GM20000 (cell line): ENCODE measurements around the gene EHD4.

Experiments
- DNase-seq: peaks from one replicate; pipeline ENCODE4 v3.0.0; 2012; ENCODE audit warnings: low spot score
- TF ChIP-seq, protein P1 (sequence below): IDR thresholded peaks from 2 replicates; pipeline ENCODE4 v1.5.1; 2012; ENCODE audit warnings: mild to moderate bottlenecking, control low read depth; ENCODE audit errors: extremely low read depth, missing control alignments

The EHD4 gene

DNA sequence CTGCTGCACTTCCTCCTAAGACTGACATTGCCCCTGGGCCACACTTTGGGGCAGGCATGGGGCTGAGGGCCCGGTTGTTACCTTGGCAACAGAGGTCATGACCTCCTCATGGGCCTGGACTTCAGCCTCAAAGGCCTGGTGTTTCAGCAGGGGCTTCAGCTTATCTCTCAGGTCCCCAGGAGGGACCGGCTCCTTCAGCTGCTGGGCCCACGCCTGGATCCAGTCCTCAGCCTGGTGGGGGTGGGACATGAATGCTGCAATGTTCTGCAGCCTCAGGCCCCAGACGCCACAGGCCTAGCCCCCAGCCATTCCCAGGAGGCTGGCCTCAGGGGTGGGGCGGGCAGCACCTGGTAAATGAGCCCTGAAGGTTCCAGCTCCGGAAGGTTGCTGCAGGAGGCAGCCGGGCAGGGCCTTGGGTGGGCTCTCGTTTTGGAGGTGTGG, 106.1 kb downstream of the EHD4 start:
- TF ChIP-seq, protein P1, sequence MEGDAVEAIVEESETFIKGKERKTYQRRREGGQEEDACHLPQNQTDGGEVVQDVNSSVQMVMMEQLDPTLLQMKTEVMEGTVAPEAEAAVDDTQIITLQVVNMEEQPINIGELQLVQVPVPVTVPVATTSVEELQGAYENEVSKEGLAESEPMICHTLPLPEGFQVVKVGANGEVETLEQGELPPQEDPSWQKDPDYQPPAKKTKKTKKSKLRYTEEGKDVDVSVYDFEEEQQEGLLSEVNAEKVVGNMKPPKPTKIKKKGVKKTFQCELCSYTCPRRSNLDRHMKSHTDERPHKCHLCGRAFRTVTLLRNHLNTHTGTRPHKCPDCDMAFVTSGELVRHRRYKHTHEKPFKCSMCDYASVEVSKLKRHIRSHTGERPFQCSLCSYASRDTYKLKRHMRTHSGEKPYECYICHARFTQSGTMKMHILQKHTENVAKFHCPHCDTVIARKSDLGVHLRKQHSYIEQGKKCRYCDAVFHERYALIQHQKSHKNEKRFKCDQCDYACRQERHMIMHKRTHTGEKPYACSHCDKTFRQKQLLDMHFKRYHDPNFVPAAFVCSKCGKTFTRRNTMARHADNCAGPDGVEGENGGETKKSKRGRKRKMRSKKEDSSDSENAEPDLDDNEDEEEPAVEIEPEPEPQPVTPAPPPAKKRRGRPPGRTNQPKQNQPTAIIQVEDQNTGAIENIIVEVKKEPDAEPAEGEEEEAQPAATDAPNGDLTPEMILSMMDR: no peak
- no peak for DNase-seq

DNA sequence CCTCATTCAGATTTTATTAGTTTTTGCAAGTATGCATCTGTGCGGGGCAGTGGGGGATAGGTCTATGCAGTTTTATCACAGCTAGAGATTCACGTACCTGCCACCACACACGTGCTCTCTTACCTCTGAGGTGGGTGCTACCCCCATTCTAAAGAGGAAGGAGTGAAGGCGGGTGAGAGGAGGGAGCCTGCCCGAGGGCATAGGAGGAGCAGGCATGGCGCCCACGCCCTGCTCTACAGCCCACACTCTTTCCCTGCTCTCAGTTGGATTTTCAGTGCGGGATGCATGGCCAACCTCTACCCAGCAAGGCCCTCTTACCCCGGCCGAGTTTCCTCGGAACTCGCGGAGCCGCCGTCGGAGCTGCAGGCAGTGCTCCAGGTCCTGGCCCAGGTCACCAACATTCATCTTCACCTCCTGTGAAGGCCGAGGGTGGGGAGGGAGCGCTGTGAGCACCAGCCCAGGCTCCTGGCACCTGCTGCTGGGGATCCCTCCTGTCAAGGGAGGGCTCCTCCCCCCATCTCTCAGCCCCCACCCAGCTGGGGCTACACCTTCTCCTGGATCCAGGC, 106.8 kb downstream of the EHD4 start:
- TF ChIP-seq, protein P1: no peak
- DNase-seq: no peak

DNA sequence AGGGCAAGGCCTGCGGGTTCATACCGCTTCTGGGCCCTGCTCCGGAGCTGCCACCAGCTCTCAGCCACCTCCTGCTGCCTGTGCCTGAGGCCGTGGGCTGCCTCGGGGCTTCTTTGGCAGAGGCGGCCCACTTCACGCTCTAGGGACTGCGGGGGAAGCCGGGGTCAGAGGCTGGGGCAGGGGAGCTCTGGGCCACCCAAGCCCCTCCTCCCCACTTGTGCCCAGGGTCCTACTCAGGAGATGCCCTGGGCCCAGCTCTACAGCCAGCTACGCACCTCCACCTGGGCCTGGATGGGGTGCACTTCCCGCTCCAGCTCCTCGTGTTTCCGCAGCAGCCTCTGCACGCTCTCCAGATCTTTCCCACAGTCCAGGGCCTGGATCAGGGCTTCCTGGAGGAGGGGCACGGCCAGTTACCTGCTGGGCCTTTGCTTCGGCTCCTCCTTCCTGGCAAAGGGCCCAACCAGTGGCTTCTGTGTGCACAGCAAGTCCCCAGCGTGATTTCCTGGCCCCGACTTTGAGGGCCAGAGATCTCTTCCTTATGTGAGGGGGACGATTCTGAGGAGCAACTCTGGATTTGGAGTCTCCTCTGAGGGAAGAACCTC, 109.7 kb downstream of the EHD4 start:
- DNase-seq: no peak
- TF ChIP-seq, protein P1: no peak

DNA sequence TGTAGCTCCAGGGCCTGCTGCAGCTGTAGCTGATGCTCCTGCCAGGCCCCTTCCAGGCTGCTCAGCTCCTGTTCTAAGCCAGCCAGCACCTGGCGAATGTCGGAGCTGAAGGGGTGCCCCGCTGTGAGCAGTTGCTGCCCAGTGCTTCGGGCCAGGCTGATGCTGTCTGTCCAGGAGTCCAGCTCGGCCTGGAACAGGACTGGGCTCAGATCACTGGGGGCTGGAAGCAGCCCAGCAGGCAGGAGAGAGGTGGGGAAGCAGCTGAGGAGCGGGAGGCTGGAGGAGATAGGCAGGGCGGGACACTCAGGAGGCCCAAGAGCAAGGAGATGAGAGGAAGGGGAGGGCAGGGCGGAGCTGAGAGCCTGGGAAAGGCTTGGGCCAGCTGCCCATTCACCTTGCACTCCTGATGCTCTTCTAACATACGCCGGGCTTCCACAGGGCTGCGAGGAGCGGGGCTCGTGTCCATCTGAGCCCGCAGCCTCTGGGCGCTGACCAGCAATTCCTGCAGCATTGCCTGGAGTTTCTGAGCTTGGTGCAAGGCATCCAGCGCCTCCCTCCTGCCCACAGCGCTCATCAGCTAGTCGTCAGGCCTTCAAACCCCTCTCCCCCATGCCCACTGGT, 110.5 kb downstream of the EHD4 start:
- TF ChIP-seq, protein P1: no peak

DNA sequence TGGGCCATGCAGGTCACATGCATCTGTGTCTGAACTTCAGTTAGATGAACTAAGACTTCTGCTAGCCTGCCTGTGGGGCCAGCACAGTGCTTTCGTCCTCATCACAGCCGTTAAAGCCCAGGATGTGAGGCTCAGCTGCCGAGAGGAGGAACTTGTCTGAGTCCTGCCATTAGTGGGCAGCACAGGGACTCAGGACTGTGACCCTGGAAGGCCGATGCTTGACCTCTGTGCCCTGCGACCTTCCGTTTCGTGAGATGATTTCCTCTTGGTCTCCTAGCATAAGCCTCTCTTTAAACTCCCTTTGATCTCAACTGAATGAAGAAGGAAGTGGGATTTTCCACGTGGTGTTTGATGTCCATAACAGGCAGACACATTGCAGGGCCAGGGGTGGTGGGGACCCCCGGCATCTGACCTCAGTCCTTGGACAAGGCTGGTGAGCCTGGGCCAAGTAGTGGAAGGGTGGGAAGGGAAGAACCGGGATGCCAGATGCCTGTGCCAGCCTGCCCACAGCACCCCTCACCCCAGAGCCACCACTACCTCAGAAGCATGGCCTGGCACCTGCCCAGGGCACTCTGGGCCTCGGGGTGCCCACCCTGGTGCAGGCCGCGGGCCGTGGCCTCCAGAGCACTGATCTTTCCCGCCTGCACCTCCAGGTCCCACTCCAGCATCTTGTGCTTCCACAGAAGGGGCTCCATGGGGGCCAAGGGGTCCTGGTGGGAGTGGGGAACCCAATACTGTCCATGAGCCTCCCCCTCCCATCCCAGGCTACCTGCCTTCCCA, 112.1 kb downstream of the EHD4 start:
- DNase-seq: no peak
- TF ChIP-seq, protein P1: no peak

More for the DNA sequence above, 110.5 kb downstream of the EHD4 start:
- DNase-seq: no peak

DNA sequence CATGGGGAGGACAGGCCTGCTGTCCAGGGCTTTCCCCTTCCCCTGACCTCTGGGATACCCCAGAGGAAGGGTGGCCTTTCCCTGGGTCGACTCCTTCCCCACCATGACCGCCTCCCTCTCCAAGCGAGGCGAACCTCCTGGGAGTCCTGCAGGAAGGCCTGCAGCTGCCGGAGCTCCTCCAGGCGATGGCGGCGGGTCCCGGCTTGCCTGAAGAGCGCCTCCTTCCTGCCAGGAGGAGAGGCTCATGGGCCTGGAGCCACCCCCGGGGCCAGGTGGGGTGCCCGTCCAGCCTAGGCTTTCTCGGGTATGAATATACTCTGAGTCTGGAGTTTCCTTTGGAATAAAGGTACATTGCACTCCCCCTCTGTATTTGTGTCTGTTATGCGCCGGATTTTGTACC, 113.6 kb downstream of the EHD4 start:
- no peak for DNase-seq

More for the DNA sequence above, 113.6 kb downstream of the EHD4 start:
- TF ChIP-seq, protein P1: no peak
